ENCODE results near the gene IFT88.
A peak's percentile ranks its signal among the peaks of the same experiment; 100 is the strongest.

IFT88 gene, protein sequence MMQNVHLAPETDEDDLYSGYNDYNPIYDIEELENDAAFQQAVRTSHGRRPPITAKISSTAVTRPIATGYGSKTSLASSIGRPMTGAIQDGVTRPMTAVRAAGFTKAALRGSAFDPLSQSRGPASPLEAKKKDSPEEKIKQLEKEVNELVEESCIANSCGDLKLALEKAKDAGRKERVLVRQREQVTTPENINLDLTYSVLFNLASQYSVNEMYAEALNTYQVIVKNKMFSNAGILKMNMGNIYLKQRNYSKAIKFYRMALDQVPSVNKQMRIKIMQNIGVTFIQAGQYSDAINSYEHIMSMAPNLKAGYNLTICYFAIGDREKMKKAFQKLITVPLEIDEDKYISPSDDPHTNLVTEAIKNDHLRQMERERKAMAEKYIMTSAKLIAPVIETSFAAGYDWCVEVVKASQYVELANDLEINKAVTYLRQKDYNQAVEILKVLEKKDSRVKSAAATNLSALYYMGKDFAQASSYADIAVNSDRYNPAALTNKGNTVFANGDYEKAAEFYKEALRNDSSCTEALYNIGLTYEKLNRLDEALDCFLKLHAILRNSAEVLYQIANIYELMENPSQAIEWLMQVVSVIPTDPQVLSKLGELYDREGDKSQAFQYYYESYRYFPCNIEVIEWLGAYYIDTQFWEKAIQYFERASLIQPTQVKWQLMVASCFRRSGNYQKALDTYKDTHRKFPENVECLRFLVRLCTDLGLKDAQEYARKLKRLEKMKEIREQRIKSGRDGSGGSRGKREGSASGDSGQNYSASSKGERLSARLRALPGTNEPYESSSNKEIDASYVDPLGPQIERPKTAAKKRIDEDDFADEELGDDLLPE

DNA sequence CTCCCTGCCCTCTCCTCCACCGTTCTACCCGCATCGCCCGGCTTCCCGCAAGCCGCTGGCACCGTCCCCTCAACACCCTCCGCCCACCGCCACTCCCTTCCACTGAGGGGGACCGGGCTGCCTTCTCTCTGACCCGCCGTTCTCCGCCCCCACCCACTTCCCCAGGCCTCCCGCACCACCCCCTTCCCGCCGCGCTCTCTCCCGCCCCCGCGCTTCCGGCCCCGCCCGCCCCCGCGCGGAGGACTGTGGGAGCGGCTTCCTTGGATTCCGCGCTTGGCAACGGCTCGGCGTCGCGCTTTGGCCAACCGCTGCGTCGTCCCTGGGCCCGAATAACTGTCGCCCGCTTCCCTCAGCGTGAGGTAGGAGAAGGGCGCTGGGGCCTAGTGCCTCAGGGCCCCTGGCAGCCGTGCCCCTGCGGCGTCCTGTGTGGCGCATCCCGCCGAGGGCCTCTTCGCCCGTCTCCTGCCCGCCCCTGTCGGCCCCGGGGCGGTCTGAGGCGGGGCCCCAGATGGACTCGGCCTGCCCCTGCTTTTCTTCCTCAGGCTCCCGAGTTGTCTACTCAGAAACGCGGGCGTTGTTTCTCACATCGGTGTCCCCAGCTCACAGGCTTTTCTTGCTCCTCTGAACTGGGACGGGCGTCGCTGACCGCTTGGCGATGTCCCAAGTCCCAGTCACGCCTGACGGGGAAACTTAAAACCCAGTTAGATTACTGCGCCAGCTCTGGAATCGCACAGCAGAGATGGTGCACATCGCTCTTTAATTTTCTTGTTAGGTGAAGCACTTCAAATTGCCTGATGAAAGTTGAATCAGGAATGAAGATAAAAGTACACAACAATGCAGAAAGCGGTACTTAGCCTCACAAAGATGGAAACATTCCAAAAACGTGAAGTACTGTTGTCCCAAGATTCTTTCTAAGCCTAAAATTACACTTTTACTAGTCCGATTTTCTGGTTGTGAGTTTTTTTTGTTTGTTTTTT, at the start of gene IFT88:
Gene IFT88 (plus strand): TSS at position 260 of the 977 bp plus-strand sequence. CDS start 7,229 bp downstream, outside the sequence.
- H3K27me3 ChIP-seq: no peaks in the 10 kb centered on the region
- TF ChIP-seq Cebpa-rat (IDR thresholded peaks at IDR 0.05): no peak
- peak within 1 kb of the TSS; percentile 86 for H3K9ac ChIP-seq
- no peaks in the 10 kb centered on the region for H4K20me1 ChIP-seq
- H3K4me2 ChIP-seq: peak within 1 kb of the TSS; percentile 88
- H3K4me1 ChIP-seq: peaks cover 16% of the 10 kb centered on the region
- H3K4me3 ChIP-seq: peak within 1 kb of the TSS; percentile 77
- H3K27ac ChIP-seq: peak within 1 kb of the TSS; percentile 90
- peaks cover 15% of the 10 kb centered on the region for H3K9me3 ChIP-seq
- H3K36me3 ChIP-seq: no peaks in the 10 kb centered on the region

DNA sequence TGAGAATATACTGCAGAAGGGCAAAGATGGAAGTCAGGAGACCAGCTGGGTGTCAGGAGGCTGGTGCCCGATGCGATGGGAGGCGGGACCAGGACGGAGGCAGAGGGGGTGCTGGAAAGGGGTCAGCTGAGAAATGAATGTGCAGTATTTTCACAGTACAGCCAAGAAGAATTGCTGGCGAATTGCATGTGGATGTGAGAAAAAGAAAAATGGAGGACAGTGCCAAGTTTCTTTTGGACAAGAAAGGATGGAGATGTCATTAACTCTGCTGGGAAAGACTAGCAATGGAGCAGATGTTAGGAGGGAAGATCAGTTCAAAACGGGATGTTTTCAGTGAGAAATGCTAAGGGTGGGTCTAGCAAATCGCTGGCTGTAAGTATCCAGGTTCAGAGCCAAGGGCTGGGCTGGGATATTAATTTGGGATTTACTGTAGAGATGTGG, 48.3 kb upstream of the IFT88 start:
- Histone ChIP-seq H3K36me3 (no peaks in the 10 kb centered on the region), H3K27ac (no peak overlapping the region), H3K27me3 (no peaks in the 10 kb centered on the region), H4K20me1 (no peaks in the 10 kb centered on the region), H3K4me3 (no peak overlapping the region), H3K9ac (no peak overlapping the region), H3K9me3 (peaks cover 8% of the 10 kb centered on the region; the same call in 1 of the 2 replicates), H3K4me1 (peaks cover 4% of the 10 kb centered on the region; the same call in 1 of the 2 replicates), H3K4me2 (no peak overlapping the region)
- TF ChIP-seq Cebpa-rat (IDR thresholded peaks at IDR 0.05): no peak

DNA sequence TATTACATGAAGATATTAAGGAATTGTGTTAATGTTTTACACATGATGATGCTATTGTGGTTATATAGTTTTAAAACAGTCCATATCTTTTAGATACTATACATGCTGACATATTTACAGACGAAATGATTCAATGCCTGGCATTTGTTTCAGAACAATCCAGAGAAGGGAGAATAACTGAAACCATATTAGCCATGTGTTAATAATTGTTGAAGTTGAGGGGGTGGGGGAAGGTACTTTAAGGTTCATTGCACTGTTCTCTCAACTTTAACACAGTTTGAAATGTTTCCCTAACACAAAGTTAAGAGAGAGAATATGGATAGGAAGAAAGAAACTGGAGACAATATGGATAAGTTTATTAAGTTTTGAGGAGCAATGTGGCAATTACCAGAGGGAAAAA, 47.1 kb upstream of the IFT88 start:
- H3K36me3 ChIP-seq: no peaks in the 10 kb centered on the region
- peaks cover 8% of the 10 kb centered on the region; the same call in 1 of the 2 replicates for H3K9me3 ChIP-seq
- peaks cover 6% of the 10 kb centered on the region for H3K4me1 ChIP-seq

DNA sequence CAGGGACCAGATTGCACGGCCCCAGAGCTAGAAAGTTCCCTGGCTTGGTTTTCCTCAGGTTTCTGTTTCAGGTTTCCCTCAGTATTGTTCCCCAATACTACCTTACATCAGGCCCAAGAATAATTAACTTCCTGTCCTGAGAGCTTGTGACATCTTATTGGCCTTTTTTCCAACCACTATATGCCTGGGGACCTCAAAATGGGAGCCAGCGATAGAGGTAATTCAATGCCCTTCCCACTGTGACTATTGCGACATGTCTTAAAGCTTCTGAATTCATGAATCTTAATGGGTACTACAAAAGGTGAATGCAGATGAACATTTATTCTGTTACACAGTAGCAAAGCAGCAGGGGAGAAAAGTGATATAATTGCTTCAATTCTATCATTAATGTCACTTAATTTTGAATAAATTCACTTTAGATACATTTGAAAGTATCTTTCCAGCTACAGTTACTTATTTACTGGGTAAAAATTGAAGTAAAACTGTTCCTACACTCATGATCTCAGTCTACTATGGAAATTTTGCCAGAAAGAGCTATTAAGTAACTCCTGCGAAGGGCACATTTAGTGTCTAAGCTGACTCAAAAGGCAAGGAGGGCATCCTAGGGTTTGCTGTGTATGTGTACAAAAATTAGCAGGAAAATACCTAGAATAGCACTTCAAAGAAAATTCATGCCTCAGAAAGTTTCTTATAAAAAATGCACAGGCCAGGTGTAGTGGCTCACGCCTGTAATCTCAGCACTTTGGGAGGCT, 45.4 kb upstream of the IFT88 start:
- peaks cover 15% of the 10 kb centered on the region for H3K4me1 ChIP-seq
- no peak overlapping the region for H3K4me2 ChIP-seq
- H3K9ac ChIP-seq: no peak overlapping the region
- H3K27me3 ChIP-seq: no peaks in the 10 kb centered on the region
- H3K27ac ChIP-seq: no peak overlapping the region
- TF ChIP-seq Cebpa-rat (IDR thresholded peaks at IDR 0.05): peak; percentile 57; the same call in 1 of the 2 replicates
- no peaks in the 10 kb centered on the region for H3K36me3 ChIP-seq
- H3K4me3 ChIP-seq: no peak overlapping the region
- peaks cover 4% of the 10 kb centered on the region; the same call in 1 of the 2 replicates for H3K9me3 ChIP-seq
- H4K20me1 ChIP-seq: no peaks in the 10 kb centered on the region

More for the DNA sequence above, 47.1 kb upstream of the IFT88 start:
- Histone ChIP-seq H3K9ac (no peak overlapping the region), H3K4me2 (no peak overlapping the region), H4K20me1 (no peaks in the 10 kb centered on the region), H3K27ac (no peak overlapping the region), H3K4me3 (no peak overlapping the region), H3K27me3 (no peaks in the 10 kb centered on the region)
- no peak for TF ChIP-seq Cebpa-rat (IDR thresholded peaks at IDR 0.05)

DNA sequence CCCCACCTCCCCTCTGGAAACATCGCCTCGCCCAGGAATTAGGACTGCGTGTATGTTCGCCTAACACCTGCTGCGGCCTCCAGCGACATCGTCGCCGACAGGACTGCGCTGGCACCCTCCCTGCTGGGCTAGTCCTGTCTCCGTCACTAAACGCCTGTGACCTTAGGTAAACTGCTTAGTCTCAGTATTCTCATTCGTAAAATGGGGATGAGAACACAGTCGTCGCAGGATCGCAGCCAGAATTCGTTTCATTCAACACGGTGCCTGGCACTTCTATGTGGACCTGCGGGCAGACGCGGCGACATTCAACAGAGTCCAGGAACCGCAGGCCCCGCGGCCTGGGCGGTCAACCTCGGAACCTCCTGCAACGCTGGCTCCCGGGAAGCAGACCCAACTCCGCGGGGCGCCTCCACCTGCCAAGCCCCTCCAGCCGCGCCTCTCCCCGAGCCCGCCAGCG, 41.8 kb upstream of the IFT88 start:
- H3K27me3 ChIP-seq: no peaks in the 10 kb centered on the region
- peak overlapping the region; percentile 88 for H3K4me3 ChIP-seq
- H4K20me1 ChIP-seq: no peaks in the 10 kb centered on the region
- H3K9ac ChIP-seq: peak overlapping the region; percentile 85
- peak overlapping the region; percentile 79 for H3K27ac ChIP-seq
- no peak for TF ChIP-seq Cebpa-rat (IDR thresholded peaks at IDR 0.05)
- peaks cover 35% of the 10 kb centered on the region for H3K4me1 ChIP-seq
- peak overlapping the region; percentile 98 for H3K4me2 ChIP-seq
- no peaks in the 10 kb centered on the region for H3K36me3 ChIP-seq
- H3K9me3 ChIP-seq: no peaks in the 10 kb centered on the region; the same call in 1 of the 2 replicates

DNA sequence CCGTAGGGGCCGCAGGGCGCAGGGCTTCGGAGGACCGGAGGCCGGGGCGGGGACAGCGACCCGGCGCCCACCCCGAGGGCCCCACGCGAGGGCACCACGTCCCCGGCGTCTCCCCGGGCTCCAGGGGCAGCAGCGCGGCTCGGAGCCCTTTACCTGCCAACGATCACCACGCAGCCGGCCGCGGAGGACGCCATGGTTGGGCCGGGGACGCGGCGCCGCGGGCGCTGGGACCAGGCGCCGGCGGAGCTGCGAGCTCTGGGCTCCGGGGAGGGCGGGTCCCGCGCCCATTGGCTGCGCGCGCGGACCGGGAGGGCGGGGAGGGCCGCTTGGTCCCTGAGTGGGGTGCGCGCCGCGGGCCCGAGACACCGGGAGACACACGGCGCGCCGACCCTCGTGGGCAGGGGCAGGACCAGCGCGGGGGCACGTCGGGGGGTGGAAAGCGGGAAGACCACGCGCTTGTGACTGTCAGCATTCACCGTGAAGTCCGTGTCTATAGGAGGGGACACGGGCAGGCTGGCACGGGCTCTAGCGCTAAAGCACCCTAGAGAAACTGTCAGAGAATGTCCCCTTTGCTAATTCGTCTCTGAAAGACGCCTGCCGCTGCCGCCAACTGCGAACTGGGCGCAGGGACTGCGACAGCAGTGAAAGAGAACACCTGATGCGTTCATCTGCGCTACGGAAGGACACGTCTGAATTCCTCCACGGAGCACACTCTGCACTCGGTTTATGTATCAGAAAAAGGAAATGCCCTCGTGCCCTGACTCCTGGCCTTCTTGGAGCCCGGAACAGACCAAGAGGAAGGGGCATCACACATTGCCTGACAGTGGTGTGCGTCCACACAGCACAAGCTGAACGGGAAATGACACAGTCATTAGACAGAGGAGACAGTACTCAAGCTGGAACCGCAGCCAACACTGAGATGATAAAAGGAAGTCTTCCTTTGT, 41.1 kb upstream of the IFT88 start, which contains the start of gene CRYL1:
Gene CRYL1 (minus strand): TSS at position 257 of the 944 bp plus-strand sequence. CDS start 63 bp downstream, at position 194.
- Histone ChIP-seq H3K4me2 (peak within 1 kb of the TSS; percentile 98), H3K9me3 (peaks cover 2% of the 10 kb centered on the region), H3K36me3 (no peaks in the 10 kb centered on the region), H3K27me3 (no peaks in the 10 kb centered on the region), H3K4me1 (peaks cover 35% of the 10 kb centered on the region), H4K20me1 (no peaks in the 10 kb centered on the region), H3K4me3 (peak within 1 kb of the TSS; percentile 88), H3K9ac (peak within 1 kb of the TSS; percentile 85), H3K27ac (peak within 1 kb of the TSS; percentile 79)
- TF ChIP-seq Cebpa-rat (IDR thresholded peaks at IDR 0.05): no peak

DNA sequence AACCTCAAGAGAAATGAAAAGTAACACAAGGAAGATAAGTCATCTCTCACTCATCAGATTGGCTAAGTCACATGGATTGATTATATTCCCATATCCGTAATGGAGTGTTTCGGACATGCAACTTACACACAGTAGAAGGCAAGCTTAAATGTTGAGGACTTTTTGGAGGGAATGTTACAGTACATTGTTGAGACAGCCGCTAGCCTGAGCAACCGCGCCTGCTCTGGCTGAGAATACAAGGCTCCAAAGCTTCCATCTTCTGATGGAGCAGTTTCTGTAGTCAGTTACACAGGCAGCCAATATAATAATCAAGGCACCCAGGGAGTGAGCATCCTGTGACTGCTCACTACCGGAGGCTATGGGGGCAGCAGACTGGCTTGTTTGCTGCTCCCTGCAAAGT, 40.3 kb upstream of the IFT88 start:
- Histone ChIP-seq H3K27ac (no peak overlapping the region), H4K20me1 (no peaks in the 10 kb centered on the region), H3K4me2 (peak overlapping the region; percentile 98), H3K27me3 (no peaks in the 10 kb centered on the region), H3K9me3 (peaks cover 7% of the 10 kb centered on the region), H3K4me1 (peaks cover 35% of the 10 kb centered on the region), H3K36me3 (no peaks in the 10 kb centered on the region), H3K4me3 (peak overlapping the region; percentile 88), H3K9ac (peak overlapping the region; percentile 85; the same call in 1 of the 2 replicates)
- no peak for TF ChIP-seq Cebpa-rat (IDR thresholded peaks at IDR 0.05)

Measured in BLaER1 (cell line).